GOT3 (cell line): Measurements from ENCODE around the gene CDK5RAP3.
"Not testable (repeated sequence)": the region's sequence is repeated elsewhere in the genome, so short reads cannot be mapped to it uniquely, and the experiment has no call there.

Experiments used
- DNase-seq: peaks from one replicate; lab custom pipeline; 2025; ENCODE audit warnings: mixed read lengths; lab: John Stamatoyannopoulos, UW

The CDK5RAP3 gene

DNA sequence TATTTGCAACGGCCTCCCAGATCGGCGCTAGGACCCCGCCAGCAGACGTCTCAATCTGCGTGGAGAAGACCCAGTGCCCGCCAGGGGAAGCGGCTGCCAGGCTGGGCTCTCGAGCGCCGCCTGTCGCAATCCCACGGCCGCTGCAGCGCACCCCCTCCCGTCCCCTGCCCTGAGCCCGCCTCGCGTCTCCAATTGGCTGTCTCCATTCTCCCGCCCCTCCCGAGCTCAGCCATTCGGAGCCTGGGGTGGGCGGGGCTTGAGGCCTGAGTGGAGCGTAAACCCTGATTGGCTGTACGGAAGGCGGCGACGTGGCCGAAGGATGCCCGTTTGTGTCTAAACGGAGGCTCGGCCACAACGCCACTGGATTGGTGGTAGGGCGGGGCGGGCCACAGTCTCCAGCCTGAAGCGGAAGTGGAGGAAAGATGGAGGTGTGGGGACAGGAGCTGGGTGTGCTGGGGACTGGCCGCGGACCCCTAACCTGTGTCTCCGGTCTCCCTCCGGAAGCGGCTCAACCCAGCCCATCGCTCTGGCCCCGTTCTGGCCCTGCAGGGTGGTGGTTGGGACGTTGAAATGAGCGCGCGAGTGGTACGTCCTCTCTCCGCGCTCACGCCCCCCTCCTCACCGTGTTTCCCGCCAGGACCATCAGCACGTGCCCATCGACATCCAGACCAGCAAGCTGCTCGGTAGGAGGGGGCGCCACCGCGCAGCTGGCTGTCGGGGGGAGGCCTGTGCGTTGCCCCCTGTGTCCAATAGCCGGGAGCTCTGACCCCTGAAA is at the start of gene CDK5RAP3:
CDK5RAP3 (plus strand) TSS at position 389 of the 775 bp plus-strand sequence; CDS start at position 423, 34 bp downstream.
- DNase-seq: peak; percentile 98

- no peak for DNase-seq
Measured at GRCh38 chr17:47924785-47925677, 45.9 kb upstream of the CDK5RAP3 start.

GRCh38 chr17:47925678-47925988 is 45.3 kb upstream of the CDK5RAP3 start:
- DNase-seq: no peak

DNA sequence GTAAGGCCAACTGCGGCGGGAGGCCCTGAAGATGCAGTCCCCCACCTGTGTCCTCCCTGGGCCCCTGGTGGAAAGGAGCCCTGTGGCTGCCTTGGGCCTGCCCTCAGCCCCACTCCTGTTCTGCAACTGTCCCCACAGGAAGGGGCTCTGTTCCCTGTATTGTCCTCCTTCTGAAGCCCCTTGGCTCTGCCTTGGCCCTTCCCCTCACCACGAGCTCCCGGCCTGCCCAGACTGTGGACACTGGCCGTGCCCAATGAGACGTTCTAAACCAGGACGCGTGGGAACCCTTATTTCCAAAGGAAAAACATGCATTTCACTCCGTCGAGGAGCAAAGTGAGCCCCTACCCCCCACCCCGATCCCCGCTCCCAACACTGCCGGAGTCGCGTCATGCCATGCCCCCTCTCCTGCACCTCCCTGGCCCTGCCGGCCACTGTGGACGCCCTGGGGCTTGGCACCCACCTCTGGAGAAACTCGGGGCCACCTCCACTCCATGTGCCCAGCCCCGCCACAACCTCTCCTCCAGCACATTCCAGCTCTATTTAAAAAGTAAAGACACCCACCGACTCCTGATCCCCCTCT is 43.0 kb upstream of the CDK5RAP3 start:
- DNase-seq: no peak

DNA sequence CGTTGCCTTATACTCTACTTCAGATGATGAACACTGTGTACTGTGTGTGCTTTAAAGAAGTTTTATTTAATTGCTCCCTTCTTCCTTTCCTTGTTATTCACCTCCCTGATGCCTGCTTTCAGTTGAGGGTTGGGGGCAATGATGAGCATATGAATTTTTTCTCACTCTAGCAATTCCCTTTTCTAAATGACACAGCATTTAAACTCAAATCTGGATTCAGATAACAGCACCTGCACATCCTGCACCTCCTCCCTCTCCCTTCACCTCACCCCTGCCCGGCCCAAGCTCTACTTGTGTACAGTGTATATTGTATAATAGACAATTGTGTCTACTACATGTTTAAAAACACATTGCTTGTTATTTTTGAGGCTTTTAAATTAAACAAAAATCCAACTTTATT is 42.5 kb upstream of the CDK5RAP3 start:
- DNase-seq: no peak

- DNase-seq: no peak
Measured at GRCh38 chr17:47929218-47930000, 41.5 kb upstream of the CDK5RAP3 start.

DNA sequence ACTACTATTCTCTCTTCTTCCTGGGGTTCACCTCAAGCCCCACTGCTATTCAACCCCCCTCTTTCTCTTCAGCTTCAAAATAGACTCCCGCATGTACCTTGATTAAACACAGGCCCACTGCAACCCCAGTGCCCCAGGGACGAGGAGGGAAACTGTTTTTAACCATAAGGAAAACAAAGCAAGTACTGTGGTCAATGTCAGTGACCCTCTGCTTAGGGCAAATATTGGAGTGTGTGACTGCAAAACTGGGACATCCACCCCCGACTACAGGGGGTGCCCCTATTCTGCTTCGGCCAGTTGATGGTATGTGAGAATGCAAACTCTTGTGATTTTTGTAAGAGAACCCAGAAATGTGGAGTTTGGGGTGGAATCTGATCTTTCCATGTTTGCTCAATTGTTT is 39.1 kb upstream of the CDK5RAP3 start:
- DNase-seq: no peak

DNA sequence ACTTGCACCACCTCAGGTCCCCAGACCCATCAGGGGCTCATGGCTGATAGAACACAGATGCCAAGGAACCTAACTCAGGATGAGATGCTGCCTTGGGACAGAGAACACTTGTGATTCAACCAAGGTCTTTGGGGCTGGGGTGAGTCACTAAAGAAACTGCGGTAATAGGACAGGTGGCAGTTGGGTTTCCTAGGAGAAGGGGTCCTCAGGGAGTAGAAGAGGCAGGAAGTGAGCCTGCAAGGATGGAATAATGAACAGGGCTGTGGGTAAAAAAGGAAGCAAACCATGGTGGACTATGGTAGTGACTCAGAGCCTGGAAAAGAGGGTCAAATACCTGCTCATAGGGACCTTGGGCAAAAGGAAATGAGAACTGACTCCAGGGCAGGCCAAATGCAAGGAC is 36.1 kb upstream of the CDK5RAP3 start:
- no peak for DNase-seq

DNA sequence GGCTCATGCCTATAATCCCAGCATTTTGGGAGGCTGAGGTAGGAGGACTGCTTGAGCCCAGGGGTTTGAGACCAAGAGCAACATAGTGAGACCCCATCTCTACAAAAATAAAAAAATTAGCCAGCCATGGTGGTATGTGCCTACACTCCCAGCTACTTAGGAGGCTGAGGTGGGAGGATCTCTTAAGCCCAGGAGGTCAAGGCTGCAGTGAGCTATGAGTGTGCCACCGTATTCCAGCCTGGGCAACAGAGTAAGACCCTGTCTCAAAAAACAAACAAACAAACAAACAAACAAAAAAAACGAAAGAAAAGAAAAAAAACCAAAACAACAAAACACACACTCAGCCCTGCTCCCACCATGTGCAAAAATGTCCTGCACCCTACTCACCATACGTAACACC is 35.4 kb upstream of the CDK5RAP3 start:
- DNase-seq: not testable (repeated sequence)

- DNase-seq: no peak
Measured at GRCh38 chr17:47935961-47936360, 35.0 kb upstream of the CDK5RAP3 start.

DNA sequence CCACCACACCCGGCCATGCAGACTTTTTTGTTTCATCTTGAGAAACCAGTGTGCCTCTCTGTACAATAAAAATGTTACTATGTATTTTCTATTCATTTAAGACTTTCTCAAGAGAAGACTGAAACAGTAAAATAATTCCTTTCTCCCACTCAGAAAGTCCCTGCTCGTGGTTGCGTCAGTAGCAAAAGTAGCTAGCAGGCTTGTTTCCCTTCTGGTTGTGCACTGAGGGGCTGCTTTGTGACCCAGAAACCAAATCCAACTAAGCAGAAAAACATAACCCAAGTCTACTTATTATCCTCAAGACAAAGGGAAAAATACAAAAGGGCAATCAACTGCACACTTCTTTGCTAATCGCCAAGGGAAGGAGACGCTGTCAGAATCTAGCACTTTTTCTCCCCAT is 33.0 kb upstream of the CDK5RAP3 start:
- DNase-seq: no peak

- DNase-seq: peak; percentile 72
Measured at GRCh38 chr17:47941246-47942095, 29.4 kb upstream of the CDK5RAP3 start, which contains the start of gene PNPO. Gene PNPO, plus strand, starts transcription at chr17:47941571. Its CDS starts 105 bp downstream, at chr17:47941676.

- no peak for DNase-seq
Measured at GRCh38 chr17:47942096-47942510, 28.8 kb upstream of the CDK5RAP3 start.

DNA sequence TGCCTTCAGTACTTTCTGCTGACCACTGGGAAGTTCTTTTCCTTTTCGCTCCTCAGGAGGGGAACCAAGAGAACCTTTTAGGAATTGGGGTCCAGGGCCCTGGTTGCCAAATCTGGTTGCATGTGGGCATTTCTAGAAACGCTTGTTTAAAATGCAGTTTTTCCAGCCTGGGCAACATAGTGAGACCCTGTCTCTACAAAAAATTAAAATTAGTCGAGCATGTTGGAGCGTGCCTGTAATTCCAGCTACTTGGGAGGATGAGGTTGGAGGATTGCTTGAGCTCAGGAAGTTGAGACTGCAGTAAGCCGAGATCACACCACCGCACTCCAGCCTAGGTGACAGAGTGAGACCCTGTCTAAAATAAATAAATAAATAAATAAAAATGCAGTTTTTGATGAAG is 28.3 kb upstream of the CDK5RAP3 start:
- DNase-seq: no peak

GRCh38 chr17:47945080-47945479 is 25.8 kb upstream of the CDK5RAP3 start:
- DNase-seq: no peak

DNA sequence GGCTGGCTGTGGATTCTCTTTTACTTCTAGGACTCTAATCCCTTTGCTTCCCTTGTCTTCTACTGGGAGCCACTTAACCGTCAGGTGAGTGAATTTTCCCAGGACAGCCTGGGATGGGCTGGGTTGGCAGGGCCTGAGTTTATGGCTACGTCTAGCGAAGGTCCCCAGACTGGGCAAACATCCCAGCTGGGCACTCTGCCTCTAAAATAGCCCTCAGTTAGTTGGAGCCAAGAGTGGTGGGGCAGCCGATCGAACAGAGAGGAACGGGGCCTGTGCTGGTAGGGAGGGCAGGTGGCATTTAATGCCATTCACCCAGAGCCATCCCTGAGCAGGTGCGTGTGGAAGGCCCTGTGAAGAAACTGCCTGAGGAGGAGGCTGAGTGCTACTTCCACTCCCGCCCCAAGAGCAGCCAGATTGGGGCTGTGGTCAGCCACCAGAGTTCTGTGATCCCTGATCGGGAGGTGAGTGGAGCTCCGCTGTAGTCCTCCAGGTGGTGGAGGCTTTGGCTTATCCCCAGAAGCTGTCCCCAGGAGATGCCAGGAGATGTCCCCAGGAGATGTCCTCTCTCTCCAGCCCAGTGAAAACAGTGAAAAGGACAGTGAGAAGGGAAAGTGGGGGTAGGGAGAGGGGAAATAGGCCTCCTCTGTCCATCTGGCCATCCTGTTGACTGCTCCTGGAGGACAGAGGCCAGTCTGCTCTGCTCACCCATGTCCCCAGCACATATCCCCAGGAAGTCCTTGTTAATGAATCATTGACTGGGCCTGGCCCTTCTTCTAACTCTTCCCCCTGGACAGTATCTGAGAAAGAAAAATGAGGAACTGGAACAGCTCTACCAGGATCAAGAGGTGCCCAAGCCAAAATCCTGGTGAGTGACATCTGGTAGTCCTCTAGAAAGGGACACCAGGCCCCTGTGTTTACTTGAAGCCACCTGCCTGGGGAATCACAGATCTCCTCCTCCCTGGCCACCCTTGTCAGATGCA is 25.1 kb upstream of the CDK5RAP3 start:
- no peak for DNase-seq

DNA sequence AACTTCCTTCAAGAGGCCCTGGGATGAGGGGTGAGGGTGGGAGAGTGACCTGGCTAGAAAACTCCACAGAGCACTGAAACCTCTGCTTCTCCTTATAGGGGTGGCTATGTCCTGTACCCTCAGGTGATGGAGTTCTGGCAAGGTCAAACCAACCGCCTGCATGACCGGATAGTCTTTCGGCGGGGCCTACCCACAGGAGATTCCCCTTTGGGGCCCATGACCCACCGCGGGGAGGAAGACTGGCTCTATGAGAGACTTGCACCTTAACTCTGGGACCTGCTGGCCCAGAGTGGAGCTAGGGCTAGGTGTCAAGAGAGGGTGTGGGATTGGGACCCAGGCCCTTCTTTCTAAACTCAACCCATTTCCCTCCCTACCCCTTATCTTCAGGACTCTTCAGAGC is 24.4 kb upstream of the CDK5RAP3 start:
- no peak for DNase-seq

DNA sequence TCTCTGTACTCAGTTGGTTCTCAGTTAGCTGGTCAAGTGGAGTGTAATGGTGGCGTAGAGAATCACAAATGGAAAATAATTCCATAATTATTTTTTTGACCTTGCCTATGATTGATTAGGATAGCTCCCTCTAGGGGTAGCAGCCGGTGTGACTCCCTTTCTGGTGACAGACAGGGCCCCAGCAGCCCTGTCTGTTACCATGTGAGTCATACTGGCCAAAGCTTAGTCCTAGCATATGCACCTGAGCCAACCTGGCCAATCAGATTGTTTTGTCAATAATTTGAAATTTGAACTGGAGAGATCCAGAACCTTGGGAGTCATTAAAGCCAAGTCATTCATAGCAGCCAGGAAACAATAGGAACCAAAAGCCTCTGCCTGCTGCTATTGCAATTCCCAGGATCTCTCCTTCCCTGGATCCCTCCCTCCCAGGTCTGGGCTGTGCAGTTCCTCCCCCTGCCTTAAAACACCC is 23.9 kb upstream of the CDK5RAP3 start:
- DNase-seq: peak; percentile 35

- no peak for DNase-seq
Measured at GRCh38 chr17:47948706-47949196, 22.2 kb upstream of the CDK5RAP3 start.
